Neural cell (in vitro differentiated cells): ENCODE results near the gene FBN1.

Experiments
- CTCF ChIP-seq: fragments of 450-650 bp; IDR thresholded peaks from 2 replicates; pipeline ENCODE4 v1.5.1; 2014; ENCODE audit warnings: antibody characterized with exemption, mild to moderate bottlenecking, moderate library complexity; ENCODE audit not compliant: poor library complexity, severe bottlenecking
- EP300 ChIP-seq: fragments of 450-650 bp; conservative IDR thresholded peaks from 2 replicates; pipeline ENCODE4 v1.6.1; 2014; ENCODE audit warnings: antibody characterized with exemption, mild to moderate bottlenecking, moderate library complexity; ENCODE audit not compliant: poor library complexity, severe bottlenecking
- EZH2 ChIP-seq: fragments of 200-600, 300-800 bp; shearing (Covaris generic), sonication (generic); IDR thresholded peaks from 2 replicates; pipeline ENCODE4 v1.6.1; 2014; ENCODE audit warnings: antibody characterized with exemption, low read length, borderline replicate concordance, mild to moderate bottlenecking; ENCODE audit not compliant: insufficient read depth, poor library complexity, severe bottlenecking
- POLR2AphosphoS5 ChIP-seq: IDR thresholded peaks from 2 replicates; pipeline ENCODE4 v1.6.1; 2012
- RAD21 ChIP-seq: fragments of 450-650 bp; conservative IDR thresholded peaks from 2 replicates; pipeline ENCODE4 v1.6.1; 2014; ENCODE audit warnings: antibody characterized with exemption, mild to moderate bottlenecking, moderate library complexity
- TAF1 ChIP-seq: IDR thresholded peaks from 2 replicates; pipeline ENCODE4 v1.6.1; 2012; ENCODE audit warnings: low read depth

- TF ChIP-seq CTCF = no peak
- TF ChIP-seq TAF1 = no peak
- no peak for TF ChIP-seq EP300
- no peak for TF ChIP-seq POLR2AphosphoS5
- no peak for TF ChIP-seq RAD21
- no peak for TF ChIP-seq EZH2
Observed at GRCh38 chr15:48402427-48403177, 242.9 kb downstream of the FBN1 start.
